ENCODE data around the gene POLR2F. TPM values are rescaled to one million over a fixed set of nuclear protein-coding genes. Genes with fewer than 3 reads are reported as not detected.
A peak's percentile ranks its signal among the peaks of the same experiment; 100 is the strongest.

Gene POLR2F
- total RNA-seq, result 100 to 1,000 TPM; 155 to 176 (median 163) TPM

- Mint-ChIP-seq H3K9me3 (no peaks in the 10 kb centered on the region), H3K4me3 (peak within 1 kb of the TSS; percentile 94), H3K27me3 (ENCODE audit: low read depth) (peaks cover 13% of the 10 kb centered on the region), H3K36me3 (ENCODE audit: insufficient read depth) (peaks cover 22% of the 10 kb centered on the region), H3K4me1 (ENCODE audit: low read depth) (peaks cover 32% of the 10 kb centered on the region)
- peak; percentile 97 for ATAC-seq
- peak; percentile 95 for DNase-seq
Observed at GRCh38 chr22:37953437-37954179, at the start of gene POLR2F, which contains the start of gene C22orf23. POLR2F (plus strand) TSS chr22:37953699; CDS start chr22:37953788, 89 bp downstream. C22orf23 (minus strand) TSS chr22:37953601; CDS start chr22:37953149, 452 bp downstream.

DNA sequence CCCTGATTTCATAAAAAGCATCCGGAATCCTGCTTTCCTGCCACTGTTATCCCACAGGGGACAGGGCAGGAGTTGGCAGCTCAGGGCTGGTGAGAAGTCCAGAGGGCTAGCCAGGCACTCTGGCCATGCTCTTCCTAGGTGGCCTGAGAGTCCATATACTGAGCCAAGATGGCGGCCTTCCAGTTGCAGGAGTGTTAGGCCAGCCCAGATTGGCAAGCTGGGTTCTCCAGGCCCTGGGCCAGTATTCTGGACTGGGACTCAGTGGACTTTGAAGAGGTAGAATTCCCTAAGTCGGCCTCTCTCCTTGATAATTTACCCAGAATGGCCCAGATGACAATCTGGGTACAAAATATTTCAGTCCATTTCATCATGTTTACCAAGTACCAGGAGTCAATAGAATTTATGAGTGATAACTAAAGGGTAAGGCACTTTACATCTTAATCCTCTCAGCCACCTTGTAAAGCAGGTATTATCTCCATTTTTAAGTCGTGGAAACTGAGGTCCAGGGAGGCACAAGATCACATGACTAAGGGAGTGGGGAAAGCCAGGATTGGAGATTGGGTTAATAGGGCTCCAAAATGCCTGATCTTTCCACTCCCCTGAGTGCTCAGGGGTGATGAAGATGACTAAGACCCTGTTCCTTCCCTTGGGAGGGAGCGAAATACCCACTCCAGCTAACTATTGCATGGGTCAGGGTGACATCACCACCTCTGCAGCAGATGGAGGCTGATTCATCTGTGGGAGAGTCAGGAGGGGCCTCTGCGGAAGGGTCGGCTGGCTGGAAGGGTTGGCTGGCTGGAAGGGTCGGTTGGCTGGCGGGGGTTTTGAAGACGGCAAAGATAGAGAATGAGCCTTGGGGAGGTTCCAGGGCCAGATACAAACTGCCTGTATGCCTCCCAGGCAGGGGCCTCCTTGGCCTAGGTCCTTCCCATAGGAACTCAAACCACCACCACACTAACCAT lies 48.6 kb upstream of the POLR2F start:
- Mint-ChIP-seq H3K36me3 (ENCODE audit: insufficient read depth) (no peaks in the 10 kb centered on the region), H3K4me3 (peak overlapping the region; percentile 79), H3K4me1 (ENCODE audit: low read depth) (peaks cover 27% of the 10 kb centered on the region), H3K9me3 (no peaks in the 10 kb centered on the region), H3K27me3 (ENCODE audit: low read depth) (no peaks in the 10 kb centered on the region)
- no peak for DNase-seq
- no peak for ATAC-seq

- H3K9me3 Mint-ChIP-seq, result no peaks in the 10 kb centered on the region
- DNase-seq (peak; percentile 42), ATAC-seq (peak; percentile 85 to 87)
- peaks cover 31% of the 10 kb centered on the region for H3K4me1 Mint-ChIP-seq (ENCODE audit: low read depth)
- peak within 1 kb of the TSS; percentile 80 for H3K4me3 Mint-ChIP-seq
- H3K27me3 Mint-ChIP-seq (ENCODE audit: low read depth), result no peaks in the 10 kb centered on the region
- no peaks in the 10 kb centered on the region for H3K36me3 Mint-ChIP-seq (ENCODE audit: insufficient read depth)
Observed at GRCh38 chr22:37905534-37906363, 47.8 kb upstream of the POLR2F start, which contains the start of gene MICALL1. MICALL1 (plus strand) TSS chr22:37906297; CDS start chr22:37906423, 126 bp downstream.

GRCh38 chr22:37906364-37907008 lies 47.0 kb upstream of the POLR2F start:
- H3K4me1 Mint-ChIP-seq (ENCODE audit: low read depth), result peaks cover 33% of the 10 kb centered on the region
- DNase-seq, result no peak
- H3K9me3 Mint-ChIP-seq, result no peaks in the 10 kb centered on the region
- peak overlapping the region; percentile 80 for H3K4me3 Mint-ChIP-seq
- ATAC-seq, result peak; percentile 49 to 51
- no peaks in the 10 kb centered on the region for H3K27me3 Mint-ChIP-seq (ENCODE audit: low read depth)
- H3K36me3 Mint-ChIP-seq (ENCODE audit: insufficient read depth), result no peaks in the 10 kb centered on the region

GRCh38 chr22:37907036-37907954 lies 46.2 kb upstream of the POLR2F start:
- H3K27me3 Mint-ChIP-seq (ENCODE audit: low read depth), result no peaks in the 10 kb centered on the region
- DNase-seq (no peak), ATAC-seq (no peak)
- H3K9me3 Mint-ChIP-seq, result no peaks in the 10 kb centered on the region
- H3K4me1 Mint-ChIP-seq (ENCODE audit: low read depth), result peaks cover 35% of the 10 kb centered on the region
- H3K36me3 Mint-ChIP-seq (ENCODE audit: insufficient read depth), result no peaks in the 10 kb centered on the region
- peak overlapping the region; percentile 80 for H3K4me3 Mint-ChIP-seq

DNA sequence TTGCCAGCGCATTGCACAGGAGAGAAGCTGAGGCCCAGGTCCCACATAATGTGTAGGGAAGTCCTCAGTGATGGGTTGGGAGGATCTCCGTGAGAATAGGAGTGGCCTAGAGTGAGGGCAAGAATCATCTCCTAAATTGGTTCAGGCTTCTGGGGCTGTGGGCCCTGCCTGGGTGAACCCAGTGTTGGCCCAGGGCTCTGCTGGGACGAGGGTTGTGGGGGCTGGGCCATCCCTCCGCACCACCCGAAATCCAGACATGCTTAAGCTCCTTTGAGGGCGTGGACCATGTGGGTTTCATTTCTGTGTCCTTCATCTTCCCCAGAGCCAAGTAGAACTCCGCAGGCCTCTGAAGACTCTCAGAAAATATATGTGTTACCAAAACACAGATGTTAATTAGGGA lies 43.7 kb upstream of the POLR2F start:
- no peak for DNase-seq
- no peaks in the 10 kb centered on the region for H3K9me3 Mint-ChIP-seq
- no peaks in the 10 kb centered on the region for H3K27me3 Mint-ChIP-seq (ENCODE audit: low read depth)
- H3K4me1 Mint-ChIP-seq (ENCODE audit: low read depth), result peaks cover 34% of the 10 kb centered on the region
- no peak overlapping the region for H3K4me3 Mint-ChIP-seq
- ATAC-seq, result no peak
- no peaks in the 10 kb centered on the region for H3K36me3 Mint-ChIP-seq (ENCODE audit: insufficient read depth)

DNA sequence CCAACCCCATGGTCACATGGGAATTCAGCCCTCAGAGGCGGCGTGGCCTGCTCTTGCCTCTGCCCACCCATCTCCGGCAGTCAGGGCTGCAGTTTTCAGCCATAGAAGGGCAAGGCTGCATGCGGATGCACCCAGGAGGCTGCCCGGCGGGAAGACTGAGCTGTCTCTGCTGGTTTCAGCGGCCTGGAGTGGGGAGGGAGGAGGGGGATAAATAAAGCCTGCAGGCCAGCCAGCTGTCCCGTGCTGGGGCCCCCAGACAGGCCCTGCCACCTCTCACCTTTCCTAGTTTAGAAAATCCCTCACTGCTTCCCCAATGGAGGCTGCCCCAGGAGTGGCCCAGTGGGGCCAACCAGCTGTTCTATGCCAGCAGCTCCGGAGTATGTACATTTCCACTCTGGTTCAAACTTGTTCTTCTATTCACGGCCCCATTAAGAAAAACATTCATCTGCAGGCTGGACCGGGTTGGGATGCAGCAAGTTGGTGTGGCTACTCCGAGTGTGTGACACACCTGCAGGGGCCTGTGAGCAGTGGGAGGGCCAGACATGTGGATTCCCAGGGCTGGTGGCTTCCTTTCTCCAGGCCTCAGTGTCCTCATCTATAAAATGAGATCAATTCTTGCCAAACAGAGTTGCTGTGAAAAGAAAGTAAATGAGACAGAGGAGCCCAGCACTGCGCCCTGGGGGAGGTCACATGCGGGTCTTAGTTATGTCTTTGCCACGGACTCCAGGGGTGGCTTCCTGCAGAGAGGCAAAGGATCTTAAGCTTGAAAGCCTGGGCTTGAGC lies 42.4 kb upstream of the POLR2F start:
- H3K9me3 Mint-ChIP-seq, result no peaks in the 10 kb centered on the region
- no peak overlapping the region for H3K4me3 Mint-ChIP-seq
- no peaks in the 10 kb centered on the region for H3K36me3 Mint-ChIP-seq (ENCODE audit: insufficient read depth)
- DNase-seq (no peak), ATAC-seq (no peak)
- H3K27me3 Mint-ChIP-seq (ENCODE audit: low read depth), result no peaks in the 10 kb centered on the region
- H3K4me1 Mint-ChIP-seq (ENCODE audit: low read depth), result peaks cover 26% of the 10 kb centered on the region

DNA sequence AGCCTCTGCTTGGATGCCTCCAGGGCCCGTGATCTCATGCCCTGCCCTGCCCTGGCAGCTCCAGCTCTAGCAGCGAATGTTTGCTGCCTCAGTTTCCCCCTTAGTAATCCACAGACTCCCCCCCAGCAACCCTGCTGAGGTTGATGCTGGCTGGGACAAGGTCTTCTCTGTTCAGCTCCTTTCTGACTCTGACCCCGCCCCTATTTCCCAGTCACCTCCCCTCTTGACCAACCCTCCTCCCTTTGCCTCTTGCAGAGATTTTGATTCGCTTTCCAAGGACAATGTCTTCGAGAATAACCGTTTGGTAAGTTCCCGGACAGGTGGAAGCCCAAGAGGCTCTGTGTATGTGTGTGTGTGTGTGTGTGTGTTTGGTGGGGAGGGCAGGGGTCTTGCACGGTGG lies 41.8 kb upstream of the POLR2F start:
- Mint-ChIP-seq H3K4me1 (ENCODE audit: low read depth) (peaks cover 26% of the 10 kb centered on the region), H3K9me3 (no peaks in the 10 kb centered on the region), H3K4me3 (no peak overlapping the region), H3K36me3 (ENCODE audit: insufficient read depth) (peaks cover 2% of the 10 kb centered on the region), H3K27me3 (ENCODE audit: low read depth) (no peaks in the 10 kb centered on the region)
- no peak for DNase-seq
- ATAC-seq, result no peak

DNA sequence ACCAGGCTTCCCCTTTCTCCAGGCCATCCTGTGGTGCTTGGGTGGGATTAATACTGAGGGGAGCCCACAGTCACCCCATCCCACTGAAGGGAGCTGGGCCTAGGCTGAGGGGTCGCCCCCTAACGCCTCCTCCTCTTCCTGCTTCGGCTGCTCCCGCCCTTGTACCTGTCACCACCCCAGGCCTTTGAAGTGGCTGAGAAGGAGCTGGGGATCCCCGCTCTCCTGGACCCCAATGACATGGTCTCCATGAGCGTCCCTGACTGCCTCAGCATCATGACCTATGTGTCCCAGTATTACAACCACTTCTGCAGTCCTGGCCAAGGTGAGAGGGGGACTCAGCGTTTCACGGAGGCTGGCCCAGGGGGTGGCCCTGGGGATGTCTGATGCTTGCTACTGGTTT lies 41.3 kb upstream of the POLR2F start:
- Mint-ChIP-seq H3K36me3 (ENCODE audit: insufficient read depth) (peaks cover 2% of the 10 kb centered on the region), H3K27me3 (ENCODE audit: low read depth) (no peaks in the 10 kb centered on the region), H3K4me1 (ENCODE audit: low read depth) (peaks cover 21% of the 10 kb centered on the region), H3K9me3 (no peaks in the 10 kb centered on the region), H3K4me3 (no peak overlapping the region)
- no peak for DNase-seq
- peak; percentile 15 to 23 for ATAC-seq

DNA sequence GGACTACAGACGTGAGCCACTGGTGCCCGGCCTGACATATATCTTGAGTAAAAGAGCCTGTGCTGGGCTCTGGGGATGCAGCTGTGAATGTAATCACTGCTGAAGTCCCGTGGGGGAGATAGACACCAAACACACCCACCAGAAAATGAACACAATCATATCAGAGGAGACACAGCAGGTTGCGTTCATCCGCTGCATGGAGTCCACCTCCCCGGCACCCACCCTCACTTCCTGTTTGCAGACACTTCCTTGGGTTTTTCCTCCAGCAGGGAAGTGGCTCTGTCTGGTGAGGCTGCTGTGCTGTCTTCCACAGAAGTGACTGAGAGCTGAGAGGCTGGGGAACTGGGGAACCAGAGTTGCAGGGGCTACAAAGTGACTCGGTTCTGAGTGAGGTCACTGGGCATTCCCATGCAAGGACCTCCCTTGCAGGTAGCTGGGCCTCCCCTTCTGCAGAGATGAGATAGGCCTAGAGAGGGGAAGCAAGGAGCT lies 40.2 kb upstream of the POLR2F start:
- Mint-ChIP-seq H3K4me3 (no peak overlapping the region), H3K4me1 (ENCODE audit: low read depth) (peaks cover 12% of the 10 kb centered on the region), H3K9me3 (no peaks in the 10 kb centered on the region), H3K36me3 (ENCODE audit: insufficient read depth) (peaks cover 5% of the 10 kb centered on the region), H3K27me3 (ENCODE audit: low read depth) (no peaks in the 10 kb centered on the region)
- no peak for DNase-seq
- ATAC-seq, result peak in 1 of 2 donors; percentile 26

DNA sequence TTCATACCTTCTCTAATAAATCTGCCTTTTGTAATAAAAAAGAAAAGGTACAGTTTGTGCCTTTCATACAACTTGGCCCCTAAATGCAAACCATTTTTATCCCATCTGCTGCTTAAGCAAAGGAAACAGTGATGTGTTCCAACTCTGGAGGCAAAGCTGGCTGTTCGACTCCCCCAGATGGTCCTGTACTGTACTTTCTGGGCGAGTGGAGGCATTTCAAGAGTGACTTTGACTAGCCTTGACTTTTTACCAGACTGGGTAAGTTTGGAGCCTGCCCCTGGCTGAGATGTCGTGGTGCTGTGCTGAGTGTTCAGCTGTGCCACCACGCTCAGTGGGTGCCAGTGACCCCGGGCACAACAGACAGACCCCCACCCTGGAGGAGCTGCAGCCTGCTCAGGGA lies 37.2 kb upstream of the POLR2F start:
- Mint-ChIP-seq H3K36me3 (ENCODE audit: insufficient read depth) (peaks cover 5% of the 10 kb centered on the region), H3K4me1 (ENCODE audit: low read depth) (peaks cover 8% of the 10 kb centered on the region), H3K9me3 (no peaks in the 10 kb centered on the region), H3K27me3 (ENCODE audit: low read depth) (no peaks in the 10 kb centered on the region), H3K4me3 (no peak overlapping the region)
- ATAC-seq (no peak), DNase-seq (no peak)
